Sigmoid colon (tissue), 4 donors: ENCODE data around the gene LUZP1.

Experiments used
- POLR2A ChIP-seq, 2 donors: fragments of 450-650 bp; IDR thresholded peaks; one replicate each; pipeline ENCODE4 v1.6.1; 2016; ENCODE audit warnings: antibody characterized with exemption in 2 of 2, mild to moderate bottlenecking in 2 of 2, moderate library complexity in 2 of 2
- POLR2AphosphoS5 ChIP-seq, 4 donors: sonication (generic); formaldehyde crosslinking; IDR thresholded peaks; one replicate each; pipeline ENCODE4 v1.6.1; 2017; ENCODE audit warnings: antibody characterized with exemption in 4 of 4
- TF ChIP-seq, protein P1 (sequence below), 4 experiments: fragments of 450-650 bp in 3 of 4; fragments of 200-600 bp in 1 of 4; IDR thresholded peaks; one replicate each; pipeline ENCODE4 v1.5.1; 2016 to 2019; ENCODE audit warnings: antibody characterized with exemption in 4 of 4, mild to moderate bottlenecking in 3 of 4, moderate library complexity in 2 of 4

DNA sequence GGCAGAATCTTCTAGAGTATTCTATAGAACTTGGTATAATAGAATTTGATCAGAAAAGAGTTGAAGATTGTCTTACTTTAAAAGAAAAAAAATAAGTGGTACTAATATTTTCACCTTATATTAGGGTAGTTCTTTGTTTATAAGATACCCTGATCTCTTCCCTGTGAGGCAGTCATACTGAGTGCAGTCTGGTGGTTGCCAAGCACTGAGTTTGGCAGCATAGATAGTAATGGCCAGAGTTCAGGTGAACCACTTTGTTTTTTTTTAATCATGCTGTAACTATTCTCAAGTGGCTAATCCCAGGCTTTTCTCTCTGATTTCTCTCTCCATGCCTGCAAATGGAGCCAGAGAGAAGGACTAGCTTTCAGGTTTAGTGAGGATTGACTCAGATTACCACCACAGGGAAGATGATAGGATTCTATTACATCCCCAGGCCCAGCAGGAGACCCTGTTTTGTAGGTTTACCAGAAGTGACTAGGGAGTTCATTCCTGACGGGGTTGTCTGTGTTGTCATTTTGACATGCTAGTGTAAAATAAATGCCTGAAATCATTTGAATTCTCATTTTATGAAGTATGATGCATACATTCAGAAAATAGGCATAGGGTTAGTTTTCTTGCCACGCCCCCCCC, 132.7 kb downstream of the LUZP1 start:
- TF ChIP-seq, protein P1, sequence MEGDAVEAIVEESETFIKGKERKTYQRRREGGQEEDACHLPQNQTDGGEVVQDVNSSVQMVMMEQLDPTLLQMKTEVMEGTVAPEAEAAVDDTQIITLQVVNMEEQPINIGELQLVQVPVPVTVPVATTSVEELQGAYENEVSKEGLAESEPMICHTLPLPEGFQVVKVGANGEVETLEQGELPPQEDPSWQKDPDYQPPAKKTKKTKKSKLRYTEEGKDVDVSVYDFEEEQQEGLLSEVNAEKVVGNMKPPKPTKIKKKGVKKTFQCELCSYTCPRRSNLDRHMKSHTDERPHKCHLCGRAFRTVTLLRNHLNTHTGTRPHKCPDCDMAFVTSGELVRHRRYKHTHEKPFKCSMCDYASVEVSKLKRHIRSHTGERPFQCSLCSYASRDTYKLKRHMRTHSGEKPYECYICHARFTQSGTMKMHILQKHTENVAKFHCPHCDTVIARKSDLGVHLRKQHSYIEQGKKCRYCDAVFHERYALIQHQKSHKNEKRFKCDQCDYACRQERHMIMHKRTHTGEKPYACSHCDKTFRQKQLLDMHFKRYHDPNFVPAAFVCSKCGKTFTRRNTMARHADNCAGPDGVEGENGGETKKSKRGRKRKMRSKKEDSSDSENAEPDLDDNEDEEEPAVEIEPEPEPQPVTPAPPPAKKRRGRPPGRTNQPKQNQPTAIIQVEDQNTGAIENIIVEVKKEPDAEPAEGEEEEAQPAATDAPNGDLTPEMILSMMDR (IDR thresholded peaks at IDR 0.05), result no peak
- no peak for TF ChIP-seq POLR2AphosphoS5 (IDR thresholded peaks at IDR 0.05)
- no peak for TF ChIP-seq POLR2A (IDR thresholded peaks at IDR 0.05)
